Activated B cell treated with CpG ODN at 0.5 μM for 24 hours (primary cell): ENCODE measurements around the gene TCOF1. TPM values are rescaled to one million over a fixed set of nuclear protein-coding genes. Genes with fewer than 3 reads are reported as not detected.

Source experiments
- ATAC-seq: fragments of 200-7000 bp; cut with Tn5 transposase; one replicate; pipeline ENCODE4 v1.10.0; 2021; ENCODE audit warnings: low read depth, mild to moderate bottlenecking, moderate library complexity
- CTCF ChIA-PET: fragments of 350-600 bp; sonication (Branson Sonifier 250); formaldehyde crosslinking; loops from one replicate; lab custom pipeline; 2021; ENCODE audit warnings: antibody characterized with exemption; lab: Charles Lee
- POLR2A ChIA-PET: fragments of 350-600 bp; sonication (Branson Sonifier 250); formaldehyde crosslinking; loops from one replicate; lab custom pipeline; 2021; ENCODE audit warnings: antibody characterized with exemption; lab: Charles Lee
- DNase-seq: peaks from one replicate; pipeline ENCODE4 v3.0.0; 2022
- H3K27ac Mint-ChIP-seq: one replicate; pipeline ENCODE4 v1.8.0; 2020; ENCODE audit warnings: mixed read lengths
- H3K27me3 Mint-ChIP-seq: one replicate; pipeline ENCODE4 v1.8.0; 2021; ENCODE audit warnings: mixed read lengths
- H3K36me3 Mint-ChIP-seq: one replicate; pipeline ENCODE4 v1.8.0; 2021; ENCODE audit warnings: low read depth, mixed read lengths
- H3K4me1 Mint-ChIP-seq: one replicate; pipeline ENCODE4 v1.8.0; 2021; ENCODE audit warnings: mixed read lengths
- H3K4me3 Mint-ChIP-seq: one replicate; pipeline ENCODE4 v1.8.0; 2020; ENCODE audit warnings: mild to moderate bottlenecking, mixed read lengths
- H3K9me3 Mint-ChIP-seq: one replicate; pipeline ENCODE4 v1.8.0; 2020; ENCODE audit warnings: mixed read lengths
- CTCF ChIP-seq: fragments of 200-600 bp; IDR thresholded peaks from one replicate; pipeline ENCODE4 v1.8.0; 2022; ENCODE audit warnings: antibody characterized with exemption, mild to moderate bottlenecking
- intact Hi-C: fragments of 100-400 bp; cut with micrococcal nuclease; formaldehyde crosslinking; loops from one replicate; pipeline ENCODE4 v1.15.1; 2024
- total RNA-seq: library from RNA; stranded (reverse); gene quantifications from 2 replicates; pipeline ENCODE4 v1.2.3, GENCODE V29; 2022

TCOF1 gene
- total RNA-seq, 1 donor from 2014 or later, result 76.1 TPM

- ATAC-seq, result no peak
- no peak for DNase-seq
- no peaks in the 10 kb centered on the region for H3K4me1 Mint-ChIP-seq
- no peak for TF ChIP-seq CTCF
- no peaks in the 10 kb centered on the region for H3K36me3 Mint-ChIP-seq
- no peak overlapping the region for H3K27ac Mint-ChIP-seq
- CTCF ChIA-PET, result no interaction called here
- intact Hi-C loops, result no loop called here
- POLR2A ChIA-PET, result no interaction called here
- H3K9me3 Mint-ChIP-seq, result no peaks in the 10 kb centered on the region
- H3K27me3 Mint-ChIP-seq, result peaks cover 12% of the 10 kb centered on the region
- no peak overlapping the region for H3K4me3 Mint-ChIP-seq
These were observed 41.2 kb upstream of the TCOF1 start for GRCh38 chr5:150316320-150316719.

DNA sequence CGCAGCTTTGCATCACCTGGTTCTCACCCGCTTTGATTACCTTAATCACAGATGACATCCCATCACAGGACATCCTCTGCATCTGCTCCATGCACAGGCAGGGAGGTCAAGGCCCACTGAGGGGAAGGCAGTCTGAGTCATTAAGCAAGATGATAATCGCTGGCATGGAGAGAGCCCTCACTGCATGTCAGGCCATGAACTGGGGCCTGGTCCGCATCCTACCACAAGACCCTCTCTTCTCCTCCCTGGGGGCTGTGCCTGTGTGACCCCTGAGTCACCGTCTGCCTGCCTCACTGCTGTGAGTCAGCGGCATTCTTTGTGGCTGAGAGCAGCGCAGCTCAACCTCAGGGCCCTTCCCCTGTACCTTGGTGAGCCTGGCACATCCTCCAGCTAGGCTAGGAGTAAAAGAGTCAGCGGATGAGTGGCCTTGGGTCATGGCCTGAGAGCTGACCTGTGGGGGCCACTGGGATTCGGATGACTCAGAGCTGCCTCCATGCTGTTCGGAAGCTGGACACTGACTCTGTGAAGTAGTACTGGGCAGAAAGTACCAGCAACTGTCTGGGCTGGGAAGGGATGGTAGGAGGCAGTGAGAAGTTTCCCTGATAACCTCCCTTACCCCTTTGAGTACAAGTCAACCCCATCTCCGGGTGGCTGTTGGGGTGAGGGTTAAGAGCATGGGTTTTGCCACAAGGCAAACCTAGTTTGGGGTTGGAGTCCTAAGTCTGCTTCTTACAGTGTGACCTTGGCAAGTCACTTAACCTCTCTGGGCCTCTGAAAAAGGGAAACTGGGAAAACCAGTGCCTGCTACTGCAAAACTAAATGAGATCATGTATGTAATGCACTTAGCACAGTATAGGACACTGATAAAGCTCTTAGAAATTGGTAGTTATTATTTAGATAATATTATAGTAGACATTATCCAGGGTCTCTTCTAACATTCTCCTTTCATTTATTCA lies 40.2 kb upstream of the TCOF1 start:
- Mint-ChIP-seq H3K4me1 (no peaks in the 10 kb centered on the region), H3K27ac (no peak overlapping the region), H3K9me3 (no peaks in the 10 kb centered on the region), H3K27me3 (peaks cover 12% of the 10 kb centered on the region), H3K4me3 (no peak overlapping the region), H3K36me3 (no peaks in the 10 kb centered on the region)
- DNase-seq (no peak), ATAC-seq (no peak)
- ChIA-PET POLR2A (no interaction called here), CTCF (no interaction called here)
- intact Hi-C loops, result no loop called here
- no peak for TF ChIP-seq CTCF

GRCh38 chr5:150318613-150319483 lies 38.6 kb upstream of the TCOF1 start:
- TF ChIP-seq CTCF, result no peak
- ATAC-seq (no peak), DNase-seq (no peak)
- intact Hi-C loops, result no loop called here
- no peak overlapping the region for H3K27ac Mint-ChIP-seq
- CTCF ChIA-PET, result no interaction called here
- no peak overlapping the region for H3K4me3 Mint-ChIP-seq
- no peaks in the 10 kb centered on the region for H3K9me3 Mint-ChIP-seq
- peaks cover 12% of the 10 kb centered on the region for H3K27me3 Mint-ChIP-seq
- POLR2A ChIA-PET, result no interaction called here
- H3K36me3 Mint-ChIP-seq, result no peaks in the 10 kb centered on the region
- no peaks in the 10 kb centered on the region for H3K4me1 Mint-ChIP-seq

GRCh38 chr5:150319484-150319790 lies 38.1 kb upstream of the TCOF1 start:
- intact Hi-C loops, result no loop called here
- ATAC-seq, result no peak
- DNase-seq, result no peak
- H3K4me1 Mint-ChIP-seq, result no peaks in the 10 kb centered on the region
- CTCF ChIA-PET, result no interaction called here
- H3K27ac Mint-ChIP-seq, result no peak overlapping the region
- no peak overlapping the region for H3K4me3 Mint-ChIP-seq
- POLR2A ChIA-PET, result no interaction called here
- H3K36me3 Mint-ChIP-seq, result no peaks in the 10 kb centered on the region
- TF ChIP-seq CTCF, result no peak
- peaks cover 11% of the 10 kb centered on the region for H3K27me3 Mint-ChIP-seq
- no peaks in the 10 kb centered on the region for H3K9me3 Mint-ChIP-seq

DNA sequence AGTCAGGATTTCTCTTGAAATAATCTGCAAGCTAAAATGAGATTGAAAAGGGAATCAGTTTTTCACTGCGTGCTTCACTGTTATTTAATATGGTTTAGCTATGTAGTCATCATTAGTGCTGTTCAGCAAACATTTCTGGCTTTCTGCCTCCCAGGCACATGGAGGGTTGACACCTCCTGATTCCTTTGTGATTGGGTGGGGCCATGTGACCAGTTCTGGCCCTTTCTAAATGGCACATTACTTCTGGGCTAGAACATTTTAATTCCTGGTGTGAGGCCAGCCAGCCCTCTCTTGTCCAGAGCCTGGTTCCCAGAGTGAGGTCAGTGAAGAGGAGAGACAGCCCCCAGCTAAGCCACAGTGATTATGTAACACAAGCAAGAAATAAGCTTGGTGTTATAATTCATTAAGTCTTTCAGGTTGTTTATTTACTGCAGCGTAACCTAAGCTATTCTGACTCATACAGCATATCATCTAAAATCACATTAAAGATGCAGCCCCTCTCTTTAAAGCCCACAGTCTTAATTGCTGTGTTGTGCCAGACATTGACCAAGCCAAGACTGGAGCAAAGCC lies 37.4 kb upstream of the TCOF1 start:
- no peak for TF ChIP-seq CTCF
- Mint-ChIP-seq H3K9me3 (no peaks in the 10 kb centered on the region), H3K4me1 (no peaks in the 10 kb centered on the region), H3K27ac (no peak overlapping the region), H3K27me3 (peaks cover 11% of the 10 kb centered on the region), H3K4me3 (no peak overlapping the region), H3K36me3 (no peaks in the 10 kb centered on the region)
- ATAC-seq (no peak), DNase-seq (no peak)
- CTCF ChIA-PET, result no interaction called here
- POLR2A ChIA-PET, result interaction anchor here (0.6 kb wide), 1 partner anchor 655 kb away, joined by 3 read pairs; no protein-coding TSS in a partner anchor
- intact Hi-C loops, result no loop called here
